ENCODE measurements around the gene SPATA18.
A peak's percentile ranks its signal among the peaks of the same experiment; 100 is the strongest.

Gene SPATA18, protein sequence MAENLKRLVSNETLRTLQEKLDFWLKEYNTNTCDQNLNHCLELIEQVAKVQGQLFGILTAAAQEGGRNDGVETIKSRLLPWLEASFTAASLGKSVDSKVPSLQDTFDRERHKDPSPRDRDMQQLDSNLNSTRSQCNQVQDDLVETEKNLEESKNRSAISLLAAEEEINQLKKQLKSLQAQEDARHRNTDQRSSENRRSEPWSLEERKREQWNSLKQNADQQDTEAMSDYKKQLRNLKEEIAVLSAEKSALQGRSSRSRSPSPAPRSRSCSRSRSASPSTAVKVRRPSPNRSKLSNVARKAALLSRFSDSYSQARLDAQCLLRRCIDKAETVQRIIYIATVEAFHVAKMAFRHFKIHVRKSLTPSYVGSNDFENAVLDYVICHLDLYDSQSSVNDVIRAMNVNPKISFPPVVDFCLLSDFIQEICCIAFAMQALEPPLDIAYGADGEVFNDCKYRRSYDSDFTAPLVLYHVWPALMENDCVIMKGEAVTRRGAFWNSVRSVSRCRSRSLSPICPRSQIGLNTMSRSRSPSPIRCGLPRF

DNA sequence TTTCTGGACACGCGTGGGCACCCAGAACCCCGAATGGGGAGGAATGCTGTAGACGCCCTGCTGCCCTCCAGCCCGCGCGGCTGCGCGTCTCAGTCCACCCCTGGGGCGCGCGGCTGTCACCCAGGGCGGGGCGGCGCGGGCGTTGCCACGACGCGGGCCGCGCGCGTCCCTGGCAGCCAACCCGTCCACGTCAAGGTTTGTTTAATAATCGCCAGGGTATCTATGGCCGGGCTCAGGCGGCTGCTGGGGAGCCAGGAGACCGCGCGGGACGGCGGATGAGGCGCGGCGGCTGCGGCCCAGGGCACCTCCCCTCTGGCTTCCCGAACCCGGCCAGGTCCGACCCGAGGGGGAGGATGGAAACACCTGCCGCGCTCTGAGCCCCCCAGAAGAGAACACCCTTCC lies at the start of gene SPATA18:
Gene SPATA18 (plus strand): TSS at position 92 of the 402 bp plus-strand sequence. CDS start 401 bp downstream, outside the sequence.
- DNase-seq: peak; percentile 5

DNA sequence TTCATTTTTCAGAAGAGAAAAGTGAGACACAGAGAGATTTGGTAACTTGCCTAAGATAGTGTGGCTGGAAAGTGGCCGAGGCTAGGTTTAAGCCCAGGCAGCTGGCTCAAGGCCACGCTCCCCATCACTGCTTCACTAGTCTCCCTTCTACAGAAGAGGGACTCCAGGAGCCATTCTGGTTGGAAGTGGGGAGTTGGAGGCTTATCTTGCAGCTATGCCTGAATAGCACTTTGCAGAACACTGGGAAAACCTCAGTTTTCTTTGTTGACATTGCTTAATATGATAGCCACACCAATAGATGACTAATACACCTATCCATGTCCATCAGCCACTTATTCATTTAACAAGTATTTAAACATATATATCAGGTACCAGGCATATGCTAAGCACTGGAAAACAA lies 49.5 kb upstream of the SPATA18 start:
- DNase-seq: no peak

DNA sequence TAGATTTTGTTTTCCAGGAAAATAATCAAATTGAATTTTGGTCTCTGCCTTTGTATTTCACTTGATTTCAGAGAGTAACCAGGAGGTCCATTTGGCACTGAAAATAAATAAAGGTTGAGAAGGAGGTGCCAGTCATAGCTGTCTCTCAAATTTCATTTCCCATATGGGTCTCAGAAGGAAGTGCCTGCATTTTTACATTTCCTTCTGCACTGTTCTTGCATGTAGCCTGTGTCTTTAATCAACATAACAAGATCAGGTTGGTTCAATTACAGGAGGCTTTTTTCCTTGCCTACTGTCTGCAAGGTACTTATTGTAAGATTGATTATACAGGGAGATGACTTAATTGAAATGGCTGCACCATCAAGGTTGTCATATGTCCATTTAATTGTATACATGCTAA lies 46.7 kb upstream of the SPATA18 start:
- no peak for DNase-seq

DNA sequence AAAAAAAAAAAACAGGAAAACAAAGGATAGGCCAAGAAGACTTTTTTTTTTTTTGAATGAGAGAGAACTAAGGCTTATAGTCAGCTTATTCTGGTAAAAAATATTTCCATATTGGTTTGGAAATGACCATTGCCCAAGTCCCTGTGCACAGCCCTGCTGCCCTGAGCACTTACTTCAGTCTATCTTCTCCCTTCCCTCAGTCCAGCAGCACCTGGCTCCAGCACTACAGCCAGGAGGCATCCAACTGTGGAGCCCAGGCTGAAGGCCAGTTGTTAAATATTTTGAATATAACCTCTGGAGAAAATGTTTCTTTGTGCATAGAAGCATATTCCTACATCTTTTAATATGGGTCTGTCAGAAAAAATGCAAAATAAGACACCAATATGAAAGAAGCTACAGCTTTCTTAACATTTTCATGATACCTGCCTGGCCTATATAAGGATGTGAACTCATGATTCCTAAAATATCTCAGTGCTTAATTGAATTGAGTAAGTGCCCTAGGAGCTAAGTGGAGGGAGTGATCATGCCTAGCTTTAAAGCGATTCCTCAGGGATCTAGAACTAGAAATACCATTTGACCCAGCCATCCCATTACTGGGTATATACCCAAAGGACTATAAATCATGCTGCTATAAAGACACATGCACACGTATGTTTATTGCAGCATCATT lies 45.4 kb upstream of the SPATA18 start:
- no peak for DNase-seq

DNA sequence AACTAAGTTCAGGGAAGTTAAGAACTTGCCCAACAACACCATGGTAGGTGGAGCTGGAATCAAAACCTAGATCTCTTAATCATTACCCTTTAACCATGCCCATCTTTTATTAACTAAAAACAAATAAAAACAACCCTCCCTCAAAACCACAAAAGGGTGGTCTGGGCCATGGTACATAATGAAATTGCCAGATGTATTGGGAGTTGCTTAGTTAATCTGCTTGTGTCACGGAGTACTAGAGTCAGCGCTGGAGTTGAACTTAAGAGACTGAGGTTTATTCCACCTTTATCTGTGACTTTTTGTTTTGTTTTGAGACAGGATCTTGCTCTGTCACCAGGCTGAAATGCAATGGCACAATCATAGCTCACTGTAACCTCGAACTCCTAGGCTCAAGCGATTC lies 44.2 kb upstream of the SPATA18 start:
- no peak for DNase-seq

DNA sequence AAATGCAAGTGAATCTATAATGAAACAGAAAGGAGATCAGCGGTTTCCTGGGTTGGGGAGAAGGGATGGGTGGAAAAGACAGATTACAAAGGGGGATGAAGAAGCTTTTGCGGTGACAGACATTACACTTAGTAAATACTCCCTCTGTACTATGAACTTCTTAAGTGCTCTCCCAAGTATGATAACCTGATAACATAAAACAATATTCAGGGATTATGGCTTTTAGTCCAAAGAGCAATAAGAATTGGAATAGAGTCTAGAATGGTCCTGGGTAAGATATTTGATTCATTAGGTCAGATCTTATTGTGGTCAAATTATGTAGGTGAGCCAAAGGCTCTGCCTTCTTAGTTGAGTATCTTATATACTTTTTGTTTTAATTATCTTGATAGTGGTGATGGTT lies 40.1 kb upstream of the SPATA18 start:
- no peak for DNase-seq

DNA sequence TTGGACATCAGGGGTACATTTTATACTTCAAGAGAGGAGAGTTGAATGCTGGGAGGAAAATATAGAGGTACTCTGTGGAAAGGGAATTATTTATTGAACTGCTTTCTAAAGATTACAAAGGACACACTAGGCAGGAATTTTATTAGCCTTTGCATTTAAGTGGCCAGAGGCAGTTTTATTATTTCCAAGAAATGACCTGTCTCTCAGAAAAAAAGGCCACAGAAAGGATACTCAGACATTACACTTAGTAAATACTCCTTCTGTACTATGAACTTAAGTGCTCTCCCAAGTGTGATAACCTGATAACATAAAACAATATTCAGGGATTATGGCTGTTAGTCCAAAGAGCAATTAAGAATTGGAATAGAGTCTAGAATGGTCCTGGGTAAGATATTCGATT lies 38.5 kb upstream of the SPATA18 start:
- DNase-seq: no peak

DNA sequence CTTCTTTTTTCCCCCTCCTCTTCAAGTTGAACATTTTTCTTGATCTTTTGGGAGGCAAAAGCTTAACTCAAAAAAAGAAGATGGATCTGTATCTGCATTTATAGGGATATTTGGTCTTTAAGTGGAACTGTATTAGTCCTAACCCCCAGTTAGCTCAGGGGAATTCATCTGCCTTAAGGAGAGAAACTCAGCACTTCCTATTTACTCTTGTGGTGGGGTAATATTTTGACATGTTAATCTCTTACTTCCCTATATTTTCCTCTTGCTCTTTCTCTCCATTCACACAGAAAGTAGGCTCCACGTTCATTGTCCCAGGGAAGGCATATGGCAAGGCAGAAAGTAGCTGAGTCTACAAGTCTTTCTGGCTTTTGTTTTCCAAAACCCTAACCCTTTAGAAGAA lies 36.2 kb upstream of the SPATA18 start:
- DNase-seq: no peak

DNA sequence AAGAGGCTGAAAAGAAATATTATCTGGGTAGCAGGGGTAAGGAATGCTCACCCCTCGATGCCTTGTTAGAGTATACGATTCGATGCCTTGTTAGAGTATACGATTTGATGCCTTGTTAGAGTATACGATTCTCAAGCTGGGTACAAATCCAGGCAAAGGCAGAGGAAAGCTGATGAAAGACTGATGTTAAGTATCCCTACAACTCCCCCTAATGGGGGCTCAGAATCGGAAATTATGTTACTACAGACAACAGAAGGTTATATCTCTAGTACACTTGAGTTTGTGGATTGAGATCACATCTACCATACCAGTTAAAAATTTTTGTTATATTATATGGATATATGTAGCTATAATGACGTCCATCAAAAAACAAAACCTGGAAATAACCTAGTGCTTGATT lies 35.7 kb upstream of the SPATA18 start:
- peak; percentile 31 for DNase-seq

DNA sequence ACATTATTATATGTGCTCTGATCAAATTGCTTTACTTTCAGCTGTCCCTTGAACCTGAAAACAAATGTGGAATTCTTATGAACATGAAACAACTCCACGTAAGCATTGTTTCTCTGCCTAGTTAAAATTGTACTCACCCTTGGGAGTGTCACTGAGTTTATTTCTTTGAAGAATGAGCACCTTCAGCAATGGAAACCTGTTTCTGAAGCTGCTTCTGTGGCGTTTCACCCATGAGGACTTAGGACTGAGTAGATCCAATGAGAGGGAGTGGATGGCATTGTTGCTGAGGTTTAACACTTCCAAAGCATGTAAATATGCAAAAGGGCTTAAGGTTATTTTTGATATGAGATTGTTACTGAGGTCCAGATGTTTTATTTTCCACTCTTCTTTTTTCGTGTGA lies 34.1 kb upstream of the SPATA18 start:
- no peak for DNase-seq

DNA sequence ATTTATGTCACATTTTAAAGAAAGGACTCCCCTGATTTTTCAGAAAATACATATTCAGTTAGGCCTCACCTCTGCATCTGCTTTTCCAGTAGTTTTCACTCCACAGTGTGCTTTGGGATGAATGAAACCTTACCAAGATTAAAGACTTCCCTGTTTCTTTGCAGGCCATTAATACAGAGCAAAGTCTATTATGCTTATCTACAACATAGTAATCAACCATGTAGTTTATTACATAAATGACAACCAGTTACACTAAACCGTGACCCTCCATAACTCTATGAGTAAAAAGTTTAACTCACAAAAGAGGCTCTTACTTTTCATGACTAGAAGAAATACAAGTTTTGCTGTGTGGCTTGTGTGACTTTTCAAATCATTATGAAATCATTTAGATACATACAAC lies 33.3 kb upstream of the SPATA18 start:
- no peak for DNase-seq

DNA sequence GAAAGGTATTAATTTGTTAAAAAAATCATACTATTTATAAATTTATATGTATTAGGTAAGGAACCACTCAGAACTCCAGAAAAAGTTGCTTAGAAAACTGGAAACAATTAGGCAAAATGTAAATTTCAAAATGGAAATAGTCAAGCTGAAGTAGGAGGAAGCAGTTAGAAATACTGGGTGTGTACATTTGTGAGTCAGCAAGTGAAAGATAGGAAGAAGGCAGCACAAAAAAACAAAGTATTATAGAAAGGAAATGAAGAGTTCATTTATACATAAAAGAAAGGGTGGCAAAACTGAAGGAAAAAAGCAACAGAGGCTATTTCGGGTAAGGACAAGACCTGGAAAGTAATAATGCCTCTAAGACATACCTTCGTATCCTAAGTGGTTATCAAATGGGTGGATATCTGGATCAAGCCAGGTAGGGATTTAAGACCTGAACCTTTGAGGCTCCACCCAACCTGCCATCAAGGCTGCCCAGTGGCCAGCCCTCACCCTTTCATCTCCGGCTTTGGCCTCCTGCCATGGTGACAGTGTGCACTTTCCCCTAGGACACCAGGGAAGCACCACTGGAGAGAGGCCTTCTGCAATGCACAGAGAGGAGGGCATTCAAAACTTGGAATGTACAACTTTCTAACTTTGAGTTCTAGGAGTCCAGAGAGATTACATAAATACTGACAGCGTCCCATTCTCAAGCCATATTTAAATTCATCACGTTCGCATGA lies 31.0 kb upstream of the SPATA18 start, which contains the start of gene LRRC66:
Gene LRRC66 (minus strand): TSS at position 428 of the 722 bp plus-strand sequence. CDS start 2,750 bp downstream, outside the sequence.
- no peak for DNase-seq

DNA sequence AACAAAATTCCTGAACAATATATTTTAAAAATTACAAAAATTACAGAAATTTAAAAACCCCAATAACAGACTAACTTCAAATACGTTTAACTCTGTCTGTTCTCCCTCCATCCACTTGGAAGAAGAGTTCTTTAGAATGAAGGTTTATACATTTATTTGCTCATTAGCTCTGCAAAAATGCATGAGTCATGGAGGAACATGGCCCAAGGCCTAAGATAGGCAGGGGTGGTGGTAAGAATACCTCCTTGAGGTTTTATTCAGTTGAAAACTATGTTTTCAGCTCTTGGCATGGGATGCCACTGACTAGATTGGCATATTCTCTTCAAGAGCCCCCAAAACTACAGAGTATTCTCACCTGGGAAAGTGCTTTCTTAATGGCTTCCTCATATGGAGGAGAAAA lies 22.1 kb upstream of the SPATA18 start:
- no peak for DNase-seq

DNA sequence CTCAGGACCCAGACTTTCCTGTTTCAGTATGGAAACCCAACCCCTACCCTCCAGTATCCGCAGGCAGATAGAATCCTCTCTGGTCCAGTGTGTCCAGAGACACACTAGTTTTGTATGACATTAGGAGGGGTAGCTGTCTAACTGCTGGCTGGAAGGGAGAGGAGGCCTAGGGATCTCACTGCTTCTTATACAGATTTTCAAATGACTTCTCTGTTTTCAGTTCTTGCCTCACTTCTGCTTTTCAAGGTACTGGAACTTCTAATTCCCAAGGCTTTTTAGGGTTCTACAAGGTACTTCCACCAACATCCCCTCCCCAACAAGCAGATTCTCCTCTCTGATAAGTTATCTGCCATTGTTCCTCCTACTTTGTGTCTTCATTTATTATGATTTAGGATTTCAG lies 19.1 kb upstream of the SPATA18 start:
- no peak for DNase-seq

DNA sequence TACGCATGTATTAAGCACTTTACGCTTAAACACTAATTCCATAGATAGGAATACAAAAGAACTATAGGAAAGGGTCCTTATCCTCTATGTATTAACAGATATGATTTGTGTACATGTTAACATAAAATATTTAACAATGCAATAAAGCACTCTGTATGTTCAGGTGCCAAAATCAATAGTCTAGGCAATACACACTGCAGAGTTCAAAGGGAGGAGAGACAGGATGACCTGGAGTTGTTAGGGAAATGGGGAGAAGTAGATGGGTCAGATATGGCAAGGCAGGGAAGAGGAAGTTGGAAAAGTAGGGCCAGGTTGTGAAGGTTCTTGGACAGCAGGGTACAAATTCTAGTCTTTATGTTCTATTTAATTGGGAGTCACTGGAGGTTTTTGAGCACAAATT lies 15.9 kb upstream of the SPATA18 start:
- DNase-seq: no peak

DNA sequence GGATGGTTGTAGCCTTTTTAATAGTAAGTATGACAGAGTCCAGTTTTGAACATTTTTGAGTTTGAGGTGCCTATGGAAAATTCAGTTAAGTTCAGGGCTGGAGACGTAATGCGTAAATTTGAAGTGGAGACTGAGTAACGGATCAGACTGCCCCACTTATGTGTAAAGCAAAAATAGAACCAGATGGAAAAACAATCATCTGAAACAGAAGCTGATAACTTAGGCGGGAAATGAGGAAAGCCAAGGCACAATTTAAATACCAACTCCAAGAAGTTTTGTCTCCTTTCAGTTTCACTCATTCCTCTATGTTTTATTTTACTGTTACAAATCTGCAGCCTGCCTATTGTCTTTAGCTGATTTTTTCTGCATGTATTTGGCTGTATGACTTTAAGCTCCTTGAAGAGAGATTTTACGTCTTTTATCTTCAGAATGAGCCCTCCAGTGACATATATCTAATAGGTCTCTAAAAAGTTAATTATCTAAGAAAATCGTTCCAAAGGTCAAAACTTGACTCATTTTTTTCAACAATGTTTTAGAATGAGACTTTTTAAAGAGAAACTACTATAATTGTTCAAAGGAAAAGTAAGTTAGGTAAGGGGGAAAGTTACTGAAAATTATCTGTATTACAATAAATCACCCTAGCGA lies 14.1 kb upstream of the SPATA18 start:
- DNase-seq: no peak

DNA sequence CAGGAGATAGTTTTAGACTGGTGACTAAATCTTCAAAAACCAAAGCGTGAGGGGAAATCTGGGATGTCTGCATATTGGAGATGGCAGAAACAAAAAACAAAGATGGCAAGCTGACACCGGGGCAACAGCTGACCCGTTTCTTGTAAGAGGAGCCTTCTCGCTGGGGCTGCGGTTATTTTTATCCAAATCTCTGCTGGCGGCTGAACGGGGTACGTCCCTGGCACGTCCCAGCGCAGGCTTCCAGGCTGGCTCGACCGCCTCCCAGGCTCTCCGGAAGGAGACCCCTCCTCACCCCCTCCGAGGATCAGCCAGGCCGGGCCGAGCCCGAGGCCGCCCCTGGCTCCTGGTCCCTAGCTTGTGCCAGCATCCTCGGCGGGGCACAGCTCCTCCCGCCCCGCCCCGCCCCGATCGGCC lies 13.4 kb upstream of the SPATA18 start:
- DNase-seq: no peak

DNA sequence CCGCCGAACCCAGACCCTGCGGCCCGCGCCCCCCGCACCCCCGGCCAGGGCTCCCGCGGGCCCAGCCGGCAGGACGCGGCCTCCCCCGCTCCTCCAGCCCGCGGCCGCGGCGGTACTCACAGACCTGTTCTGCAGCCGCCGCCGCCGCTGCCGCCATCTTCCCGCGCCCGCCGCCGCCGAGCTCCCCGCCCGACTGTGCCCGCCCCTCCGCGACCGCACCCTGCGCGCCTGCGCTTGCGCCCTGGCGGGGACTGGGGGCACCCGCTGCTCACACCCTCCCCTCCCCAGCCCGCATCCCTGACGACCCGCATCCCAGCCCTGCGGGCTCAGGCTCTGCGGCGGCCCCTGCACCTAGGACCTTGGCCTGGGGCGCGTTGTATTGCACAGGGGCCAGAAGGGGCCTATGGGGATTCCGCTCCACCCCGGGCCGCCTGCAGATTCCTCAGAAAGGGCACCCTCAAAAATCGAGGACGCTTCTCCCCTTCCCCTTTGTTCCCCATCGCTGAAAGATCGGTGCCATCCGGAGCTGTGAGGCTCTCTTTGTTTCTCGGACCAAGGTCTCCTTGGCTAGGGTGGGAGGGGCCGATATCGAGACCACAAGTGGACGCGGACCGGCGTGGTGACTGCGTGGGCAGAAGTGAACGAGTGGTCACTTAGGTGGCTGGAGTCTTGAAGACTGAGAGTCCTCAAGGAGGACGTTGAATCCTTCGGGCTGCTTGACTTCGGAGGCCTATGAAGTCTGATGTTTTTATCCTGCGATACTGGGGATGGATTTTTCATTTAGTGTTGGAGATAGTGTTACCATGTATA lies 12.8 kb upstream of the SPATA18 start, which contains the start of gene SGCB:
Gene SGCB (minus strand): TSS at position 197 of the 810 bp plus-strand sequence. CDS start 40 bp downstream, at position 157.
- peak; percentile 32 for DNase-seq

DNA sequence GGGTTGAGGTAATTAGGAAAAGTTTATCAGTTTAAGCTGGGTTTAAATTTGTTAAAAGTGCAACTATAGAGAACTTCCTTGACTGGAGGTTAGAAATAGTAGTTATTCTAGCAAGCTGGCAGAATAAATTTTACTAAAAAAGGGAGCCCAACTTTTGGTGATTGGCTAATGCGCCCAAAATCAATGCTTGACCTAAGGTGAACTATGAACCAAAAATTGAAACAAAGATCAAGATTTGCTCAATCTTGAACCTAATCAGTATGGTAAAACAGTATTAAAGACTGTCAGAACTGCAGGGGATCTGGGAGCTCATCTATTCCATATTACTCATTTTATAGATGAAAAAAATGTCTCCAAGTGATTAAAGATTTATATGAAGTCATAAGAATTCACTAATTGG lies 6.1 kb upstream of the SPATA18 start:
- no peak for DNase-seq

DNA sequence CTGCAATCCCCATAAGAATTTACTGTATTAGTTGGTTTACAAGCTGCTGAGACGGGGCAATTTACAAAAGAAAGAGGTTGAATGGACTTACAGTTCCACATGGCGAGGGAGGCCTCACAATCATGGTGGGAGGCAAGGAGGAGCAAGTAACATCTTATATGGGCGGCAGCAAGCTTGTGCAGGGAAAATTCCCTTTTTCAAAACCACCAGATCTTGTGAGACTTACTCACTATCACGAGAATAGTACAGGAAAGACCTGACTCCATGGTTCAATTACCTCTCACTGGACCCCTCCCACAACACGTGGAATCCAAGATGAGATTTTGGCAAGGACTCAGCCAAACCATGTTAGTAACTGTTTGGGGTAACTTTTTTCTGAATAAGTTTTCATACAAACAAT lies 1.8 kb upstream of the SPATA18 start:
- no peak for DNase-seq

DNA sequence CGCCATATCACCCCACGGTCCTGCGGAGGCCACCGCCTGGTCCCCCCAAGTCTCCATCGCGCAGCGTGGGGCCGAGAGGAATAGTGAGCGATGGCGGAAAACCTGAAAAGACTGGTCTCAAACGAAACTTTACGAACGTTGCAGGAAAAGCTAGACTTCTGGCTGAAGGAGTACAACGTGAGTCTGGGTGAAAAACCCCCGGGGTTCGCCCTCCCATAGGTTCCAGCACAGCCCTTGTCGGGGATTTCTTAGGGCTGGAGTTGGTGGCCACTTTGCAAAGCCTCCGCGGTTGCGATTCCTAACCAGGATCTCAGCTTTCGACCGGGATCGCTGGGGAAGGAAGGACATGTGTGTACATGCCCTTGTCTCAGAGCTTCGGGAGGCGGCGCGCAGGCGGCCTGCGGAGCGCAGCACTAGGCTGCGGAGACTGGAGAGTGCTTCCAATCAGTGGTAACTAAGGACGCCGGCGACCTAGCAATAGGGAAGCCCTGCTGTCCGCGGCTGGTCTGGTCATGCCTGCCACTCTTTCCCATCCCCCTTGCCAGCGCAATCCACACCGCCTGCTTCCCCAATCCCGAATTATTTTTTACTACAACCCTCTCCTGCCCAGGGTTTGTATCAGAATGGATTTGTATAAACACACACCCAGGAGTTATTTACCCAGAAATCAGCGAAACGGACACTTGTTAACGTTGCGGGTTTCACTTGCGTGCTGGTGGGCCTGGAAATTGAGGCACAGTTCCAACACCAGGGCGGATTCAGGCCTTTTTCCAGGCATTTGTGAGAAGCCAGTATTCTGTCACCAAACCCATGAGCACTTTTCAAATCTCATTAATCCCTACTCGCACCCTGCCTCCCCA lies 741 bp downstream of the SPATA18 start:
- DNase-seq: peak; percentile 23

All from hematopoietic multipotent progenitor cell treated with erythropoietin and hydrocortisone succinate and interleukin-3 and kit ligand, for 6 days (in vitro differentiated cells).